ENCODE results near the gene ZNF804B.
A peak's percentile ranks its signal among the peaks of the same experiment; 100 is the strongest.

ZNF804B gene

GRCh38 chr7:89311886-89312285, 552.4 kb downstream of the ZNF804B start:
- no peaks in the 10 kb centered on the region for H3K79me1 ChIP-seq (ENCODE audit: low read length)
- H4K8ac ChIP-seq (ENCODE audit: low read depth, low read length) = no peak overlapping the region
- no peaks in the 10 kb centered on the region for H3K27me3 ChIP-seq (ENCODE audit: insufficient read depth, low read length, poor library complexity)
- WGBS (ENCODE audit: extremely low coverage, insufficient coverage, low lambda C conversion rate) = no CpG with 5 or more reads among the region's 4 CpGs
- no peak overlapping the region for H2BK120ac ChIP-seq (ENCODE audit: low read depth, low read length)
- H3K9ac ChIP-seq (ENCODE audit: low read length) = no peak overlapping the region
- no peak overlapping the region for H4K5ac ChIP-seq (ENCODE audit: low read length)
- no peak overlapping the region for H3K4ac ChIP-seq (ENCODE audit: low read depth, low read length)
- no peak overlapping the region for H3K4me2 ChIP-seq (ENCODE audit: low read length)
- H3K27ac ChIP-seq (ENCODE audit: low read depth, low read length) = no peak overlapping the region
- H2BK15ac ChIP-seq (replicated peaks; ENCODE audit: low read depth) = no peak overlapping the region
- H3K36me3 ChIP-seq (ENCODE audit: control insufficient read depth, insufficient read depth, low read length) = no peaks in the 10 kb centered on the region
- no peak overlapping the region for H3K23ac ChIP-seq (ENCODE audit: low read length)
- H3K18ac ChIP-seq (ENCODE audit: low read length) = no peak overlapping the region
- no peaks in the 10 kb centered on the region for H3K79me2 ChIP-seq (ENCODE audit: control insufficient read depth, insufficient read depth, low read length)
- no peak overlapping the region for H2BK5ac ChIP-seq (ENCODE audit: low read length)
- DNase-seq = peak; percentile 72
- H2AK5ac ChIP-seq (ENCODE audit: low read length) = no peak overlapping the region
- H3K56ac ChIP-seq (ENCODE audit: low read length) = no peak overlapping the region
- no peak overlapping the region for H3K4me3 ChIP-seq (ENCODE audit: low read length)
- H3K4me1 ChIP-seq (ENCODE audit: control insufficient read depth, low read depth, low read length) = no peaks in the 10 kb centered on the region

DNA sequence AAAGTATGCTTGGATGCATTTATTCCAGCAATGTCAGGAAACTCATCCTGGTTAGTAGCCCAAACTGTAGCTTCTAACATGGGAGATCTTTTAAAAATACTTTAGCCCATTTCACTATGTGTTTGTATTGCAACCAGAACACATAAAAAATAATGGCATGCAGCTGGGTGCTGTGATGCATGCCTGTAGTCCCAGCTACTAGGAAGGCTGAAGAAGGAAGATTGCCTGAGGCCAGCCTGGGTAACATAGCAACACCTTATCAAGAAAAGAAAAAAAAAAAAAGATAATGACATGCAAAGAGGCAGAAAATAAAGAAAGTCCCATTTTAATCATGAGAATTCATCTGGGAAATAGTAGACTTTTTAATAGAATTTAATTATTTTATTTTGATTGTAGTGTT, 553.1 kb downstream of the ZNF804B start:
- Histone ChIP-seq H4K8ac (ENCODE audit: low read depth, low read length) (no peak overlapping the region), H3K36me3 (ENCODE audit: control insufficient read depth, insufficient read depth, low read length) (no peaks in the 10 kb centered on the region), H3K79me2 (ENCODE audit: control insufficient read depth, insufficient read depth, low read length) (no peaks in the 10 kb centered on the region), H2AK5ac (ENCODE audit: low read length) (no peak overlapping the region), H3K4me3 (ENCODE audit: low read length) (no peak overlapping the region), H3K4ac (ENCODE audit: low read depth, low read length) (no peak overlapping the region), H2BK120ac (ENCODE audit: low read depth, low read length) (no peak overlapping the region), H4K5ac (ENCODE audit: low read length) (no peak overlapping the region), H3K18ac (ENCODE audit: low read length) (no peak overlapping the region), H3K4me2 (ENCODE audit: low read length) (no peak overlapping the region), H3K27ac (ENCODE audit: low read depth, low read length) (no peak overlapping the region), H2BK5ac (ENCODE audit: low read length) (no peak overlapping the region), H3K79me1 (ENCODE audit: low read length) (no peaks in the 10 kb centered on the region), H2BK15ac (replicated peaks; ENCODE audit: low read depth) (no peak overlapping the region), H3K23ac (ENCODE audit: low read length) (no peak overlapping the region), H3K27me3 (ENCODE audit: insufficient read depth, low read length, poor library complexity) (no peaks in the 10 kb centered on the region), H3K9ac (ENCODE audit: low read length) (no peak overlapping the region), H3K56ac (ENCODE audit: low read length) (no peak overlapping the region), H3K4me1 (ENCODE audit: control insufficient read depth, low read depth, low read length) (no peaks in the 10 kb centered on the region)
- peak; percentile 71 for DNase-seq

GRCh38 chr7:89316584-89317251, 557.2 kb downstream of the ZNF804B start:
- Histone ChIP-seq H3K4me2 (ENCODE audit: low read length) (no peak overlapping the region), H4K8ac (ENCODE audit: low read depth, low read length) (no peak overlapping the region), H2AK5ac (ENCODE audit: low read length) (no peak overlapping the region), H3K4me3 (ENCODE audit: low read length) (no peak overlapping the region), H4K5ac (ENCODE audit: low read length) (no peak overlapping the region), H3K4me1 (ENCODE audit: control insufficient read depth, low read depth, low read length) (no peaks in the 10 kb centered on the region), H3K79me1 (ENCODE audit: low read length) (no peaks in the 10 kb centered on the region), H3K56ac (ENCODE audit: low read length) (no peak overlapping the region), H2BK15ac (replicated peaks; ENCODE audit: low read depth) (no peak overlapping the region), H3K79me2 (ENCODE audit: control insufficient read depth, insufficient read depth, low read length) (no peaks in the 10 kb centered on the region), H2BK5ac (ENCODE audit: low read length) (no peak overlapping the region), H3K4ac (ENCODE audit: low read depth, low read length) (no peak overlapping the region), H3K27ac (ENCODE audit: low read depth, low read length) (no peak overlapping the region), H3K9ac (ENCODE audit: low read length) (no peak overlapping the region), H3K27me3 (ENCODE audit: insufficient read depth, low read length, poor library complexity) (no peaks in the 10 kb centered on the region), H2BK120ac (ENCODE audit: low read depth, low read length) (no peak overlapping the region), H3K18ac (ENCODE audit: low read length) (no peak overlapping the region), H3K23ac (ENCODE audit: low read length) (no peak overlapping the region), H3K36me3 (ENCODE audit: control insufficient read depth, insufficient read depth, low read length) (no peaks in the 10 kb centered on the region)
- no CpG with 5 or more reads among the region's 1 CpG for WGBS (ENCODE audit: extremely low coverage, insufficient coverage, low lambda C conversion rate)
- no peak for DNase-seq

DNA sequence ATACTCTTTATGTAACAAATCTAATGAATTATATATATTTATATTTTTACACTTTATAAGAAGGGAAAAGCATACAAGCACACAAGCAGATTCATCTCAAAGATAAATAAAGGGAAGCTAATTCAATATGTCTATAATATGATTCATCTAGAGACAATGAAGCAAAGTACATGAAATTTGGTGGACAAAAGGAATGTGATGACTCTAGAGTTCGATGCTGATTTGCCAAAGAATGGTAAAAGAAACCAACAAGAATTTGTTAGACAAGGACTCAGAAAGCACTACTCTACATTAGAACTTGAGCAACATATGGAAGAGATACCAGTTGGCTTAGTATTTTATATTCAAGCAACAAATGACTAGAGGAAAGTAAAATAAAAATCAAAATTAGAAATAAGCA, 572.5 kb downstream of the ZNF804B start:
- no peak overlapping the region for H3K4me2 ChIP-seq (ENCODE audit: low read length)
- no peak overlapping the region for H3K9ac ChIP-seq (ENCODE audit: low read length)
- DNase-seq = no peak
- H2BK120ac ChIP-seq (ENCODE audit: low read depth, low read length) = no peak overlapping the region
- H4K8ac ChIP-seq (ENCODE audit: low read depth, low read length) = no peak overlapping the region
- H3K4me1 ChIP-seq (ENCODE audit: control insufficient read depth, low read depth, low read length) = no peaks in the 10 kb centered on the region
- no peak overlapping the region for H2BK5ac ChIP-seq (ENCODE audit: low read length)
- no peak overlapping the region for H3K18ac ChIP-seq (ENCODE audit: low read length)
- no peak overlapping the region for H3K23ac ChIP-seq (ENCODE audit: low read length)
- H4K5ac ChIP-seq (ENCODE audit: low read length) = no peak overlapping the region
- H3K36me3 ChIP-seq (ENCODE audit: control insufficient read depth, insufficient read depth, low read length) = no peaks in the 10 kb centered on the region
- no peak overlapping the region for H3K27ac ChIP-seq (ENCODE audit: low read depth, low read length)
- H3K4me3 ChIP-seq (ENCODE audit: low read length) = no peak overlapping the region
- no peaks in the 10 kb centered on the region for H3K79me2 ChIP-seq (ENCODE audit: control insufficient read depth, insufficient read depth, low read length)
- H3K4ac ChIP-seq (ENCODE audit: low read depth, low read length) = no peak overlapping the region
- WGBS (ENCODE audit: extremely low coverage, insufficient coverage, low lambda C conversion rate) = no CpG with 5 or more reads among the region's 1 CpG
- H2BK15ac ChIP-seq (replicated peaks; ENCODE audit: low read depth) = no peak overlapping the region
- H3K27me3 ChIP-seq (ENCODE audit: insufficient read depth, low read length, poor library complexity) = no peaks in the 10 kb centered on the region
- no peak overlapping the region for H2AK5ac ChIP-seq (ENCODE audit: low read length)
- no peak overlapping the region for H3K56ac ChIP-seq (ENCODE audit: low read length)
- no peaks in the 10 kb centered on the region for H3K79me1 ChIP-seq (ENCODE audit: low read length)

DNA sequence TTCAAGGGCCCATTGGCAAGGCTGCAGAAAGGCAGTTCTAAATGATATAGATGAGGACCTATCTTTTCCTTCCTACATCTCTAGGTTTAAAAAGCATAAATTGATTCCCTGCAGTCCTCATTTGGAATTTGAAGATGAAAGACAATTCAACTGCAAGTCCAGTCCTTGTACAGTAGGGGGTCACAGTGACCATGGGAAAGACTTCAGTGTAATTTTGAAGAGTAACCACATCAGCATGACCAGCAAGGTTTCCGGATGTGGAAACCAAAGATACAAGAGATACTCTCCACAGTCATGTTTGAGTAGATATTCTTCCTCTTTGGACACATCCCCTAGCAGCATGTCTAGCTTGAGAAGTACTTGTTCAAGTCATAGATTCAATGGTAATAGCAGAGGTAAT, 575.3 kb downstream of the ZNF804B start:
- Histone ChIP-seq H2BK5ac (ENCODE audit: low read length) (no peak overlapping the region), H3K4me2 (ENCODE audit: low read length) (no peak overlapping the region), H3K36me3 (ENCODE audit: control insufficient read depth, insufficient read depth, low read length) (no peaks in the 10 kb centered on the region), H3K23ac (ENCODE audit: low read length) (no peak overlapping the region), H3K18ac (ENCODE audit: low read length) (no peak overlapping the region), H3K27ac (ENCODE audit: low read depth, low read length) (no peak overlapping the region), H3K4me3 (ENCODE audit: low read length) (no peak overlapping the region), H2BK120ac (ENCODE audit: low read depth, low read length) (no peak overlapping the region), H3K79me1 (ENCODE audit: low read length) (no peaks in the 10 kb centered on the region), H2AK5ac (ENCODE audit: low read length) (no peak overlapping the region), H4K5ac (ENCODE audit: low read length) (no peak overlapping the region), H4K8ac (ENCODE audit: low read depth, low read length) (no peak overlapping the region), H2BK15ac (replicated peaks; ENCODE audit: low read depth) (no peak overlapping the region), H3K27me3 (ENCODE audit: insufficient read depth, low read length, poor library complexity) (no peaks in the 10 kb centered on the region), H3K4ac (ENCODE audit: low read depth, low read length) (no peak overlapping the region), H3K79me2 (ENCODE audit: control insufficient read depth, insufficient read depth, low read length) (no peaks in the 10 kb centered on the region), H3K56ac (ENCODE audit: low read length) (no peak overlapping the region), H3K9ac (ENCODE audit: low read length) (no peak overlapping the region), H3K4me1 (ENCODE audit: control insufficient read depth, low read depth, low read length) (no peaks in the 10 kb centered on the region)
- peak; percentile 20 for DNase-seq
- no CpG with 5 or more reads among the region's 1 CpG for WGBS (ENCODE audit: extremely low coverage, insufficient coverage, low lambda C conversion rate)

DNA sequence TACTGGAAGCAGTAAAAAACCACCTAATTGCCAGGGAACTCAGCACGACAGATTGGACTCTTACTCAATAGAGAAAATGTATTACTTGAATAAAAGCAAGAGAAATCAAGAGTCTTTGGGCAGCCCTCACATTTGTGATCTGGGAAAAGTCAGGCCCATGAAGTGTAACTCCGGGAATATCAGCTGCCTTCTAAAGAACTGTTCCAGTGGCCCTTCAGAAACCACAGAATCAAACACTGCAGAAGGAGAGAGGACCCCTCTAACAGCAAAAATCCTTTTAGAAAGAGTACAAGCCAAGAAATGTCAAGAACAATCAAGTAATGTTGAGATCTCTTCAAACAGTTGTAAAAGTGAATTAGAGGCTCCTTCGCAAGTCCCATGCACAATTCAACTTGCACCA, 576.0 kb downstream of the ZNF804B start:
- no peaks in the 10 kb centered on the region for H3K4me1 ChIP-seq (ENCODE audit: control insufficient read depth, low read depth, low read length)
- no peak overlapping the region for H3K4me2 ChIP-seq (ENCODE audit: low read length)
- no peak overlapping the region for H3K56ac ChIP-seq (ENCODE audit: low read length)
- no peak overlapping the region for H2BK15ac ChIP-seq (replicated peaks; ENCODE audit: low read depth)
- no CpG with 5 or more reads among the region's 3 CpGs for WGBS (ENCODE audit: extremely low coverage, insufficient coverage, low lambda C conversion rate)
- H2AK5ac ChIP-seq (ENCODE audit: low read length) = no peak overlapping the region
- no peak overlapping the region for H2BK5ac ChIP-seq (ENCODE audit: low read length)
- no peak overlapping the region for H3K9ac ChIP-seq (ENCODE audit: low read length)
- H3K4ac ChIP-seq (ENCODE audit: low read depth, low read length) = no peak overlapping the region
- no peak overlapping the region for H3K4me3 ChIP-seq (ENCODE audit: low read length)
- no peak overlapping the region for H2BK120ac ChIP-seq (ENCODE audit: low read depth, low read length)
- no peak for DNase-seq
- H3K23ac ChIP-seq (ENCODE audit: low read length) = no peak overlapping the region
- H3K79me2 ChIP-seq (ENCODE audit: control insufficient read depth, insufficient read depth, low read length) = no peaks in the 10 kb centered on the region
- H4K5ac ChIP-seq (ENCODE audit: low read length) = no peak overlapping the region
- no peak overlapping the region for H3K18ac ChIP-seq (ENCODE audit: low read length)
- H4K8ac ChIP-seq (ENCODE audit: low read depth, low read length) = no peak overlapping the region
- H3K27ac ChIP-seq (ENCODE audit: low read depth, low read length) = no peak overlapping the region
- H3K36me3 ChIP-seq (ENCODE audit: control insufficient read depth, insufficient read depth, low read length) = no peaks in the 10 kb centered on the region
- no peaks in the 10 kb centered on the region for H3K79me1 ChIP-seq (ENCODE audit: low read length)
- no peaks in the 10 kb centered on the region for H3K27me3 ChIP-seq (ENCODE audit: insufficient read depth, low read length, poor library complexity)

Measured in mesendoderm (in vitro differentiated cells).